ENCODE data around the gene FANCG. TPM values are rescaled to one million over a fixed set of nuclear protein-coding genes. Genes with fewer than 3 reads are reported as not detected.

The FANCG gene
- total RNA-seq, 1 experiment from 2014 or later: 74.8 TPM

- no peak for TF ChIP-seq CTCF (IDR thresholded peaks at IDR 0.05; ENCODE audit: insufficient read depth in 1 of 2, low read depth in 1 of 2, low read length in 1 of 2, severe bottlenecking in 1 of 2, unreplicated experiment in 1 of 2)
- peak overlapping the region; percentile 64 for H3K27ac Mint-ChIP-seq (ENCODE audit: unreplicated experiment)
- BruUV-seq (replicated peaks): no TSS peak
- H3K4me3 ChIP-seq (ENCODE audit: low read depth, low read length): no peak overlapping the region
- H3K36me3 Mint-ChIP-seq (ENCODE audit: insufficient read depth, unreplicated experiment): peaks cover 26% of the 10 kb centered on the region
- CTCF ChIA-PET: no interaction called here
- POLR2A ChIA-PET: no interaction called here
- peaks cover under 1% of the 10 kb centered on the region for H3K4me1 ChIP-seq
- intact Hi-C loops (cut with micrococcal nuclease; ENCODE audit: unreplicated experiment): no loop called here
- peaks cover 2% of the 10 kb centered on the region for H3K36me3 ChIP-seq (ENCODE audit: control insufficient read depth, insufficient read depth, low read length)
- no peaks in the 10 kb centered on the region for H3K27me3 Mint-ChIP-seq (ENCODE audit: insufficient read depth, unreplicated experiment)
- no peaks in the 10 kb centered on the region for H3K9me3 Mint-ChIP-seq (ENCODE audit: unreplicated experiment)
- no peak overlapping the region for H3K4me3 Mint-ChIP-seq (ENCODE audit: unreplicated experiment)
- H3K4me1 Mint-ChIP-seq (ENCODE audit: low read depth, unreplicated experiment): no peaks in the 10 kb centered on the region
- no peaks in the 10 kb centered on the region for H3K27me3 ChIP-seq (replicated peaks; ENCODE audit: control insufficient read depth, insufficient read depth, low read length)
- no peaks in the 10 kb centered on the region for H3K9me3 ChIP-seq
- no peak for DNase-seq
Observed at GRCh38 chr9:35105126-35105525, 25.4 kb upstream of the FANCG start.

- POLR2A ChIA-PET: no interaction called here
- Mint-ChIP-seq H3K27me3 (ENCODE audit: insufficient read depth, unreplicated experiment) (no peaks in the 10 kb centered on the region), H3K4me3 (ENCODE audit: unreplicated experiment) (no peak overlapping the region), H3K36me3 (ENCODE audit: insufficient read depth, unreplicated experiment) (peaks cover 30% of the 10 kb centered on the region), H3K9me3 (ENCODE audit: unreplicated experiment) (no peaks in the 10 kb centered on the region), H3K27ac (ENCODE audit: unreplicated experiment) (peak overlapping the region; percentile 99), H3K4me1 (ENCODE audit: low read depth, unreplicated experiment) (no peaks in the 10 kb centered on the region)
- H3K4me3 ChIP-seq (ENCODE audit: low read depth, low read length): no peak overlapping the region
- no peak for TF ChIP-seq CTCF (IDR thresholded peaks at IDR 0.05; ENCODE audit: insufficient read depth in 1 of 2, low read depth in 1 of 2, low read length in 1 of 2, severe bottlenecking in 1 of 2, unreplicated experiment in 1 of 2)
- no peaks in the 10 kb centered on the region; the same call in 1 of the 2 replicates for H3K4me1 ChIP-seq
- DNase-seq: no peak
- H3K27me3 ChIP-seq (replicated peaks; ENCODE audit: control insufficient read depth, insufficient read depth, low read length): no peaks in the 10 kb centered on the region
- intact Hi-C loops (cut with micrococcal nuclease; ENCODE audit: unreplicated experiment): no loop called here
- CTCF ChIA-PET: no interaction called here
- peaks cover 2% of the 10 kb centered on the region for H3K36me3 ChIP-seq (ENCODE audit: control insufficient read depth, insufficient read depth, low read length)
- BruUV-seq (replicated peaks): no TSS peak
- H3K9me3 ChIP-seq: no peaks in the 10 kb centered on the region
Observed at GRCh38 chr9:35104586-35104985, 24.8 kb upstream of the FANCG start.

- H3K9me3 ChIP-seq: no peaks in the 10 kb centered on the region
- intact Hi-C loops (cut with micrococcal nuclease; ENCODE audit: unreplicated experiment): loop anchor here (1.0 kb wide), 2 partner anchors 8 to 12 kb away; partner anchors contain the start of gene ATOSB
- H3K4me3 ChIP-seq (ENCODE audit: low read depth, low read length): peak overlapping the region; percentile 78
- TSS peak; percentile 52 for BruUV-seq (replicated peaks)
- Mint-ChIP-seq H3K9me3 (ENCODE audit: unreplicated experiment) (no peaks in the 10 kb centered on the region), H3K4me3 (ENCODE audit: unreplicated experiment) (peak overlapping the region; percentile 99), H3K27ac (ENCODE audit: unreplicated experiment) (peak overlapping the region; percentile 99), H3K27me3 (ENCODE audit: insufficient read depth, unreplicated experiment) (no peaks in the 10 kb centered on the region), H3K36me3 (ENCODE audit: insufficient read depth, unreplicated experiment) (peaks cover 28% of the 10 kb centered on the region), H3K4me1 (ENCODE audit: low read depth, unreplicated experiment) (no peaks in the 10 kb centered on the region)
- no peak for TF ChIP-seq CTCF (IDR thresholded peaks at IDR 0.05; ENCODE audit: insufficient read depth in 1 of 2, low read depth in 1 of 2, low read length in 1 of 2, severe bottlenecking in 1 of 2, unreplicated experiment in 1 of 2)
- no peak for DNase-seq
- H3K27me3 ChIP-seq (replicated peaks; ENCODE audit: control insufficient read depth, insufficient read depth, low read length): no peaks in the 10 kb centered on the region
- CTCF ChIA-PET: interaction anchor here (0.6 to 1.5 kb wide), 7 partner anchors 8 to 959 kb away, joined by 3 to 7 read pairs (median 4); partner anchors contain the start of genes ATOSB and FANCG
- POLR2A ChIA-PET: interaction anchor here (0.7 to 2.0 kb wide), 6 partner anchors 7 to 58 kb away, joined by 7 to 26 read pairs (median 12); partner anchors contain the start of genes ATOSB, FANCG, UNC13B and VCP
- H3K4me1 ChIP-seq: no peaks in the 10 kb centered on the region; the same call in 1 of the 2 replicates
- peaks cover 2% of the 10 kb centered on the region for H3K36me3 ChIP-seq (ENCODE audit: control insufficient read depth, insufficient read depth, low read length)
Observed at GRCh38 chr9:35103660-35104191, 24.0 kb upstream of the FANCG start.

All from Caco-2 (cell line).